Esophagus muscularis mucosa (tissue), 4 donors: ENCODE measurements around the gene MAP3K2. TPM values are rescaled to one million over a fixed set of nuclear protein-coding genes. Genes with fewer than 3 reads are reported as not detected.

Source experiments
- DNase-seq: peaks from one replicate; pipeline ENCODE4 v3.0.0-alpha.2; 2017; ENCODE audit errors: extremely low spot score
- H3K27ac ChIP-seq, 4 donors: fragments of 200-600 bp; sonication (generic); replicated peaks in 1 of 4; 1 replicate in 3 of 4; 2 replicates in 1 of 4; pipeline ENCODE4 v1.5.1; 2016 to 2019; ENCODE audit warnings: mild to moderate bottlenecking in 1 of 4
- H3K27me3 ChIP-seq, 4 donors: fragments of 200-600 bp; sonication (generic); one replicate each; pipeline versions ENCODE4 v1.5.1 to v1.6.0; 2016 to 2019
- H3K36me3 ChIP-seq, 4 donors: fragments of 200-600 bp; sonication (generic); one replicate each; pipeline ENCODE4 v1.5.1; 2016 to 2019
- H3K4me1 ChIP-seq, 4 donors: fragments of 200-600 bp; sonication (generic); one replicate each; pipeline ENCODE4 v1.5.1; 2016 to 2019
- H3K4me3 ChIP-seq, 4 donors: fragments of 200-600 bp; sonication (generic); 1 replicate in 2 of 4; 2 replicates in 2 of 4; pipeline ENCODE4 v1.5.1; 2016 to 2019; ENCODE audit warnings: mild to moderate bottlenecking in 4 of 4, moderate library complexity in 1 of 4
- H3K9me3 ChIP-seq, 4 donors: fragments of 200-600 bp; sonication (generic); 1 replicate in 3 of 4; 2 replicates in 1 of 4; pipeline ENCODE4 v1.5.1; 2016 to 2019
- CTCF ChIP-seq, 3 experiments: fragments of 200-600 bp in 2 of 3; fragments of 450-650 bp in 1 of 3; sonication (generic) in 2 of 3; IDR thresholded peaks; one replicate each; pipeline ENCODE4 v1.5.1; 2017 to 2019; ENCODE audit warnings: antibody characterized with exemption in 3 of 3, mild to moderate bottlenecking in 2 of 3, moderate library complexity in 1 of 3
- EP300 ChIP-seq: sonication (generic); formaldehyde crosslinking; IDR thresholded peaks from one replicate; pipeline ENCODE4 v1.6.1; 2017; ENCODE audit warnings: antibody characterized with exemption
- POLR2A ChIP-seq: fragments of 450-650 bp; IDR thresholded peaks from one replicate; pipeline ENCODE4 v1.6.1; 2017; ENCODE audit warnings: antibody characterized with exemption, moderate library complexity, mild to moderate bottlenecking, low read depth
- POLR2AphosphoS5 ChIP-seq, 2 donors: sonication (generic); formaldehyde crosslinking; IDR thresholded peaks; one replicate each; pipeline ENCODE4 v1.6.1; 2017; ENCODE audit warnings: antibody characterized with exemption in 2 of 2
- WGBS: methylation state at CpG from one replicate; pipeline ENCODE4 v1.1.5; 2018; 5-methylcytosine and 5-hydroxymethylcytosine counted together
- intact Hi-C: fragments of 100-400 bp; cut with DNase I; formaldehyde crosslinking; loops from one replicate; pipeline ENCODE4 v1.15.1; 2023
- total RNA-seq, 4 donors: library from RNA; depleted of rRNA; stranded (reverse); fragments of >200 nt; gene quantifications; one replicate each; pipeline versions ENCODE4 v1.1.0 to v1.2.1, GENCODE V29; 2016

The MAP3K2 gene
- total RNA-seq, 4 donors from 2014 or later: 51.4 to 68.6 (median 66.2) TPM

- DNase-seq: no peak
- intact Hi-C loops: no loop called here
- H3K4me3 ChIP-seq: no peak overlapping the region
- H3K27me3 ChIP-seq: peaks cover 0 to 34% (median 0%) of the 10 kb centered on the region in 4 donors
- no peak overlapping the region for H3K27ac ChIP-seq
- peaks cover 0 to 5% (median 2%) of the 10 kb centered on the region in 4 donors for H3K36me3 ChIP-seq
- WGBS: 97% methylated on average over 7 of the region's 7 CpGs
- H3K9me3 ChIP-seq: no peaks in the 10 kb centered on the region
- no peaks in the 10 kb centered on the region for H3K4me1 ChIP-seq
- TF ChIP-seq CTCF (IDR thresholded peaks at IDR 0.05): no peak
- no peak for TF ChIP-seq POLR2AphosphoS5 (IDR thresholded peaks at IDR 0.05)
- TF ChIP-seq POLR2A: no peak
- no peak for TF ChIP-seq EP300
Observed at GRCh38 chr2:127429844-127430425, 42.2 kb upstream of the MAP3K2 start.

GRCh38 chr2:127429291-127429690, 41.5 kb upstream of the MAP3K2 start:
- H3K9me3 ChIP-seq: no peaks in the 10 kb centered on the region
- intact Hi-C loops: no loop called here

GRCh38 chr2:127428815-127429109, 41.0 kb upstream of the MAP3K2 start:
- Histone ChIP-seq H3K4me3 (no peak overlapping the region), H3K27me3 (peaks cover 0 to 45% (median 5%) of the 10 kb centered on the region in 4 donors), H3K4me1 (peaks cover under 1 to 2% (median under 1%) of the 10 kb centered on the region in 4 donors), H3K27ac (no peak overlapping the region), H3K36me3 (peaks cover 0 to 5% (median 2%) of the 10 kb centered on the region in 4 donors), H3K9me3 (no peaks in the 10 kb centered on the region)
- peak; percentile 90 for DNase-seq
- 75% methylated on average over 3 of the region's 6 CpGs for WGBS
- TF ChIP-seq EP300 (no peak), POLR2AphosphoS5 (IDR thresholded peaks at IDR 0.05) (no peak), CTCF (IDR thresholded peaks at IDR 0.05) (no peak), POLR2A (no peak)
- intact Hi-C loops: no loop called here

More at GRCh38 chr2:127429291-127429690, 41.5 kb upstream of the MAP3K2 start:
- peaks cover 0 to 5% (median 2%) of the 10 kb centered on the region in 4 donors for H3K36me3 ChIP-seq
- no peak overlapping the region for H3K27ac ChIP-seq
- no peaks in the 10 kb centered on the region for H3K4me1 ChIP-seq
- TF ChIP-seq EP300 (no peak), POLR2AphosphoS5 (IDR thresholded peaks at IDR 0.05) (no peak), POLR2A (no peak), CTCF (IDR thresholded peaks at IDR 0.05) (no peak)
- peaks cover 0 to 40% (median 2%) of the 10 kb centered on the region in 4 donors for H3K27me3 ChIP-seq
- WGBS: 91% methylated on average over 4 of the region's 4 CpGs
- H3K4me3 ChIP-seq: no peak overlapping the region
- peak; percentile 50 for DNase-seq

- Histone ChIP-seq H3K36me3 (peaks cover 0 to 5% (median 2%) of the 10 kb centered on the region in 4 donors), H3K27me3 (peaks cover 3 to 51% (median 10%) of the 10 kb centered on the region in 4 donors), H3K4me1 (peaks cover 5 to 8% (median 6%) of the 10 kb centered on the region in 4 donors), H3K9me3 (no peaks in the 10 kb centered on the region), H3K4me3 (no peak overlapping the region), H3K27ac (no peak overlapping the region)
- peak; percentile 90 for DNase-seq
- 93% methylated on average over 22 of the region's 36 CpGs for WGBS
- intact Hi-C loops: no loop called here
- TF ChIP-seq EP300: no peak
- no peak for TF ChIP-seq POLR2A
- TF ChIP-seq POLR2AphosphoS5 (IDR thresholded peaks at IDR 0.05): no peak
- TF ChIP-seq CTCF (IDR thresholded peaks at IDR 0.05): no peak
Observed at GRCh38 chr2:127428057-127428814, 40.5 kb upstream of the MAP3K2 start.
